Inflammatory macrophage (primary cell): ENCODE data around the gene CA4.
"Not testable (repeated sequence)": the region's sequence is repeated elsewhere in the genome, so short reads cannot be mapped to it uniquely, and the experiment has no call there.

ENCODE experiments used
- DNase-seq, 2 donors: peaks; one replicate each; pipeline ENCODE4 v3.0.0-alpha.2; 2020 to 2022
- total RNA-seq, 18 experiments: gene quantifications; one replicate each; lab custom pipeline; 2026; ENCODE audit warnings: mixed read lengths in 6 of 18, inconsistent platforms in 2 of 18; lab: John Stamatoyannopoulos, UW

The CA4 gene
- 0 to 0.08 (median 0) reads per million in 18 experiments for total RNA-seq

- DNase-seq, result no peak
These were observed at the start of gene CA4 for GRCh38 chr17:60149691-60150582. Gene CA4, plus strand, starts transcription at chr17:60149973. Its CDS starts 62 bp downstream, at chr17:60150035.

- not testable (repeated sequence) for DNase-seq
These were observed 49.2 kb upstream of the CA4 start for GRCh38 chr17:60100577-60100976.

GRCh38 chr17:60102015-60102631 lies 47.6 kb upstream of the CA4 start:
- DNase-seq, result not testable (repeated sequence)

- peak; percentile 91 to 95 for DNase-seq
These were observed 47.1 kb upstream of the CA4 start for GRCh38 chr17:60102632-60103096.

GRCh38 chr17:60103957-60104356 lies 45.8 kb upstream of the CA4 start:
- no peak for DNase-seq

GRCh38 chr17:60106340-60107059 lies 43.3 kb upstream of the CA4 start:
- DNase-seq, result peak; percentile 9 to 70

- peak; percentile 40 to 50 for DNase-seq
These were observed 42.1 kb upstream of the CA4 start for GRCh38 chr17:60107526-60108257.

- DNase-seq, result not testable (repeated sequence)
These were observed 41.5 kb upstream of the CA4 start for GRCh38 chr17:60108309-60108708.

GRCh38 chr17:60108712-60109111 lies 41.1 kb upstream of the CA4 start:
- no peak for DNase-seq

GRCh38 chr17:60109161-60109560 lies 40.6 kb upstream of the CA4 start:
- no peak for DNase-seq

- no peak for DNase-seq
These were observed 39.2 kb upstream of the CA4 start for GRCh38 chr17:60110586-60110985.

GRCh38 chr17:60111661-60112060 lies 38.1 kb upstream of the CA4 start:
- DNase-seq, result not testable (repeated sequence)

- DNase-seq, result not testable (repeated sequence)
These were observed 34.4 kb upstream of the CA4 start for GRCh38 chr17:60115364-60115763.

- not testable (repeated sequence) for DNase-seq
These were observed 33.6 kb upstream of the CA4 start for GRCh38 chr17:60116196-60116595.

- not testable (repeated sequence) for DNase-seq
These were observed 30.6 kb upstream of the CA4 start for GRCh38 chr17:60119162-60119561.

GRCh38 chr17:60119807-60120748 lies 29.7 kb upstream of the CA4 start:
- DNase-seq, result not testable (repeated sequence)

- no peak for DNase-seq
These were observed 22.4 kb upstream of the CA4 start for GRCh38 chr17:60127068-60128064.

- DNase-seq, result no peak
These were observed 21.5 kb upstream of the CA4 start for GRCh38 chr17:60128171-60128859.

GRCh38 chr17:60129164-60129563 lies 20.6 kb upstream of the CA4 start:
- no peak for DNase-seq
